Measurements from ENCODE around the gene ERMP1.

DNA sequence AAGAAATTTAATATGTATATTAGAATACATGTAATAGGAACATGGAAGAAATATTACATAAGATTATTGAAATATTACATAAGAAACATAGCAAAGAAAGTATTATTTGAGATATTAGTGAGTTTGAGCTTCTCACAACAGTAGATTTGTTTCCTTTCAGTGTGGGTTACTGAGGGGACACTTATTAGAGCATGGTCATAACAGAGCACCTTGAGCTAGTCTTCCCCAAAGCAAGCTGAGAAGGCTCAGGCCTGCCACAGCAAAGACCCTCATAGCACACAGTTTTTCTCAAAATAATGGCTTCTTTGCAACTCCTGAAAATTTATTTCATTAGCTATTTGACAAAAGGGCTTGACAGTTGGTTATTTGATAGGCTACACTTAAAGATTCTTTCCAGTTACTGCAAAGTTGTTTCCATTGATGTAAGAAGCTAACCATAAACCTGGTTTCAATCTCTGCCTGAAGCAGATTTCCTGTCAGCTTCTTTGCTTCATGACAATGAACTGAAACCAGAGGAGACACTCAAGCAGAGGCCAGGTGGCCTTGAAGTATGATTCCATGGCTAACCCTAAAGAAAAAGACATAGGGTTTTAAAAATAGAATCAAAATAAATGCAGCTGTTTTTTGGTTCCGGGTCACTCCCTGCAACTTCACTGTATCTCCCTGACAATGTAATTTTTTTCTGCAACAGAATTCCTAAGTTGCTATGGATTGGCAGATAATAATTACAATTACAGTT lies 68.6 kb downstream of the ERMP1 start:
- TF ChIP-seq ZFP3 (CRISPR knock-in tag; IDR thresholded peaks at IDR 0.05) (no peak), ZFP30 (CRISPR knock-in tag; IDR thresholded peaks at IDR 0.05) (no peak), RARB (CRISPR knock-in tag; IDR thresholded peaks at IDR 0.05) (no peak), ZNF70 (CRISPR knock-in tag; IDR thresholded peaks at IDR 0.05) (no peak), ZNF565 (CRISPR knock-in tag; conservative IDR thresholded peaks at IDR 0.05; ENCODE audit: low read depth) (no peak), ISL1 (CRISPR knock-in tag; IDR thresholded peaks at IDR 0.05) (no peak), OSR1 (CRISPR knock-in tag; IDR thresholded peaks at IDR 0.05) (no peak), GLIS3 (CRISPR knock-in tag; IDR thresholded peaks at IDR 0.05) (no peak), ZC3H10 (CRISPR knock-in tag; IDR thresholded peaks at IDR 0.05) (no peak), ZNF8 (CRISPR knock-in tag; IDR thresholded peaks at IDR 0.05) (no peak)
- TF ChIP-seq, protein P1, sequence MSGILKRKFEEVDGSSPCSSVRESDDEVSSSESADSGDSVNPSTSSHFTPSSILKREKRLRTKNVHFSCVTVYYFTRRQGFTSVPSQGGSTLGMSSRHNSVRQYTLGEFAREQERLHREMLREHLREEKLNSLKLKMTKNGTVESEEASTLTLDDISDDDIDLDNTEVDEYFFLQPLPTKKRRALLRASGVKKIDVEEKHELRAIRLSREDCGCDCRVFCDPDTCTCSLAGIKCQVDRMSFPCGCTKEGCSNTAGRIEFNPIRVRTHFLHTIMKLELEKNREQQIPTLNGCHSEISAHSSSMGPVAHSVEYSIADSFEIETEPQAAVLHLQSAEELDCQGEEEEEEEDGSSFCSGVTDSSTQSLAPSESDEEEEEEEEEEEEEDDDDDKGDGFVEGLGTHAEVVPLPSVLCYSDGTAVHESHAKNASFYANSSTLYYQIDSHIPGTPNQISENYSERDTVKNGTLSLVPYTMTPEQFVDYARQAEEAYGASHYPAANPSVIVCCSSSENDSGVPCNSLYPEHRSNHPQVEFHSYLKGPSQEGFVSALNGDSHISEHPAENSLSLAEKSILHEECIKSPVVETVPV (CRISPR knock-in tag; IDR thresholded peaks at IDR 0.05) = no peak
- TF ChIP-seq, protein P2, sequence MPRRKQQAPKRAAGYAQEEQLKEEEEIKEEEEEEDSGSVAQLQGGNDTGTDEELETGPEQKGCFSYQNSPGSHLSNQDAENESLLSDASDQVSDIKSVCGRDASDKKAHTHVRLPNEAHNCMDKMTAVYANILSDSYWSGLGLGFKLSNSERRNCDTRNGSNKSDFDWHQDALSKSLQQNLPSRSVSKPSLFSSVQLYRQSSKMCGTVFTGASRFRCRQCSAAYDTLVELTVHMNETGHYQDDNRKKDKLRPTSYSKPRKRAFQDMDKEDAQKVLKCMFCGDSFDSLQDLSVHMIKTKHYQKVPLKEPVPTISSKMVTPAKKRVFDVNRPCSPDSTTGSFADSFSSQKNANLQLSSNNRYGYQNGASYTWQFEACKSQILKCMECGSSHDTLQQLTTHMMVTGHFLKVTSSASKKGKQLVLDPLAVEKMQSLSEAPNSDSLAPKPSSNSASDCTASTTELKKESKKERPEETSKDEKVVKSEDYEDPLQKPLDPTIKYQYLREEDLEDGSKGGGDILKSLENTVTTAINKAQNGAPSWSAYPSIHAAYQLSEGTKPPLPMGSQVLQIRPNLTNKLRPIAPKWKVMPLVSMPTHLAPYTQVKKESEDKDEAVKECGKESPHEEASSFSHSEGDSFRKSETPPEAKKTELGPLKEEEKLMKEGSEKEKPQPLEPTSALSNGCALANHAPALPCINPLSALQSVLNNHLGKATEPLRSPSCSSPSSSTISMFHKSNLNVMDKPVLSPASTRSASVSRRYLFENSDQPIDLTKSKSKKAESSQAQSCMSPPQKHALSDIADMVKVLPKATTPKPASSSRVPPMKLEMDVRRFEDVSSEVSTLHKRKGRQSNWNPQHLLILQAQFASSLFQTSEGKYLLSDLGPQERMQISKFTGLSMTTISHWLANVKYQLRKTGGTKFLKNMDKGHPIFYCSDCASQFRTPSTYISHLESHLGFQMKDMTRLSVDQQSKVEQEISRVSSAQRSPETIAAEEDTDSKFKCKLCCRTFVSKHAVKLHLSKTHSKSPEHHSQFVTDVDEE (CRISPR knock-in tag; IDR thresholded peaks at IDR 0.05) = no peak
- TF ChIP-seq, protein P3, sequence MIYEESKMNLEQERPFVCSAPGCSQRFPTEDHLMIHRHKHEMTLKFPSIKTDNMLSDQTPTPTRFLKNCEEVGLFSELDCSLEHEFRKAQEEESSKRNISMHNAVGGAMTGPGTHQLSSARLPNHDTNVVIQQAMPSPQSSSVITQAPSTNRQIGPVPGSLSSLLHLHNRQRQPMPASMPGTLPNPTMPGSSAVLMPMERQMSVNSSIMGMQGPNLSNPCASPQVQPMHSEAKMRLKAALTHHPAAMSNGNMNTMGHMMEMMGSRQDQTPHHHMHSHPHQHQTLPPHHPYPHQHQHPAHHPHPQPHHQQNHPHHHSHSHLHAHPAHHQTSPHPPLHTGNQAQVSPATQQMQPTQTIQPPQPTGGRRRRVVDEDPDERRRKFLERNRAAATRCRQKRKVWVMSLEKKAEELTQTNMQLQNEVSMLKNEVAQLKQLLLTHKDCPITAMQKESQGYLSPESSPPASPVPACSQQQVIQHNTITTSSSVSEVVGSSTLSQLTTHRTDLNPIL (CRISPR knock-in tag; IDR thresholded peaks at IDR 0.05; ENCODE audit: low read depth) = no peak
- TF ChIP-seq, protein P4, sequence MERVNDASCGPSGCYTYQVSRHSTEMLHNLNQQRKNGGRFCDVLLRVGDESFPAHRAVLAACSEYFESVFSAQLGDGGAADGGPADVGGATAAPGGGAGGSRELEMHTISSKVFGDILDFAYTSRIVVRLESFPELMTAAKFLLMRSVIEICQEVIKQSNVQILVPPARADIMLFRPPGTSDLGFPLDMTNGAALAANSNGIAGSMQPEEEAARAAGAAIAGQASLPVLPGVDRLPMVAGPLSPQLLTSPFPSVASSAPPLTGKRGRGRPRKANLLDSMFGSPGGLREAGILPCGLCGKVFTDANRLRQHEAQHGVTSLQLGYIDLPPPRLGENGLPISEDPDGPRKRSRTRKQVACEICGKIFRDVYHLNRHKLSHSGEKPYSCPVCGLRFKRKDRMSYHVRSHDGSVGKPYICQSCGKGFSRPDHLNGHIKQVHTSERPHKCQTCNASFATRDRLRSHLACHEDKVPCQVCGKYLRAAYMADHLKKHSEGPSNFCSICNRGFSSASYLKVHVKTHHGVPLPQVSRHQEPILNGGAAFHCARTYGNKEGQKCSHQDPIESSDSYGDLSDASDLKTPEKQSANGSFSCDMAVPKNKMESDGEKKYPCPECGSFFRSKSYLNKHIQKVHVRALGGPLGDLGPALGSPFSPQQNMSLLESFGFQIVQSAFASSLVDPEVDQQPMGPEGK (CRISPR knock-in tag; IDR thresholded peaks at IDR 0.05; ENCODE audit: borderline replicate concordance) = no peak

All from SK-N-SH treated with all-trans-retinoic acid at 6 μM for 48 hours (cell line).